Measurements from ENCODE around the gene EVA1C. TPM values are rescaled to one million over a fixed set of nuclear protein-coding genes. Genes with fewer than 3 reads are reported as not detected.
"Not testable (repeated sequence)": the region's sequence is repeated elsewhere in the genome, so short reads cannot be mapped to it uniquely, and the experiment has no call there.

Gene EVA1C
- total RNA-seq, 1 donor from 2014 or later = 1.0 TPM

- DNase-seq (ENCODE audit: low read depth) = not testable (repeated sequence)
These were observed 21.8 kb upstream of the EVA1C start for GRCh38 chr21:32390537-32391224.

- no peak for DNase-seq (ENCODE audit: low read depth)
These were observed 20.8 kb upstream of the EVA1C start for GRCh38 chr21:32391755-32392154.

- no peak for DNase-seq (ENCODE audit: low read depth)
These were observed 20.1 kb upstream of the EVA1C start for GRCh38 chr21:32392299-32392879.

GRCh38 chr21:32392880-32393676, 19.4 kb upstream of the EVA1C start, which contains the start of gene URB1:
URB1 (minus strand) TSS chr21:32393012; CDS start chr21:32392910, 102 bp downstream.
- peak; percentile 88 for DNase-seq (ENCODE audit: low read depth)

GRCh38 chr21:32393677-32394001, 18.9 kb upstream of the EVA1C start:
- no peak for DNase-seq (ENCODE audit: low read depth)

GRCh38 chr21:32403201-32403777, 9.2 kb upstream of the EVA1C start:
- peak; percentile 88 for DNase-seq (ENCODE audit: low read depth)

GRCh38 chr21:32406405-32406804, 6.1 kb upstream of the EVA1C start:
- DNase-seq (ENCODE audit: low read depth) = no peak

- no peak for DNase-seq (ENCODE audit: low read depth)
These were observed 2.2 kb upstream of the EVA1C start for GRCh38 chr21:32410291-32410690.

GRCh38 chr21:32410916-32411315, 1.6 kb upstream of the EVA1C start:
- no peak for DNase-seq (ENCODE audit: low read depth)

- peak; percentile 43 for DNase-seq (ENCODE audit: low read depth)
These were observed 950 bp upstream of the EVA1C start for GRCh38 chr21:32411350-32412161.

- peak; percentile 11 for DNase-seq (ENCODE audit: low read depth)
These were observed 554 bp downstream of the EVA1C start for GRCh38 chr21:32413015-32413504.

- DNase-seq (ENCODE audit: low read depth) = no peak
These were observed 1.4 kb downstream of the EVA1C start for GRCh38 chr21:32413697-32414578.

- peak; percentile 40 for DNase-seq (ENCODE audit: low read depth)
These were observed 2.3 kb downstream of the EVA1C start for GRCh38 chr21:32414579-32415358.

GRCh38 chr21:32415451-32416398, 3.2 kb downstream of the EVA1C start:
- no peak for DNase-seq (ENCODE audit: low read depth)

GRCh38 chr21:32418146-32418545, 5.6 kb downstream of the EVA1C start:
- DNase-seq (ENCODE audit: low read depth) = no peak

- no peak for DNase-seq (ENCODE audit: low read depth)
These were observed 9.6 kb downstream of the EVA1C start for GRCh38 chr21:32422064-32422463.

GRCh38 chr21:32423320-32424190, 11.0 kb downstream of the EVA1C start:
- DNase-seq (ENCODE audit: low read depth) = peak; percentile 46
